ENCODE results near the gene SHANK3.

GRCh38 chr22:50630376-50630775, 42.2 kb upstream of the SHANK3 start:
- TF ChIP-seq CTCF (IDR thresholded peaks at IDR 0.05) = no peak
- TF ChIP-seq POLR2A (IDR thresholded peaks at IDR 0.05) = no peak
- no peak for TF ChIP-seq POLR2AphosphoS5 (IDR thresholded peaks at IDR 0.05)
- no peak for TF ChIP-seq EP300 (IDR thresholded peaks at IDR 0.05; ENCODE audit: low read depth)

Measured in transverse colon (tissue), 4 donors.